K562 (cell line): Measurements from ENCODE around the gene FBXW12. TPM values are rescaled to one million over a fixed set of nuclear protein-coding genes. Genes with fewer than 3 reads are reported as not detected.

Experiments
- ARHGAP35 ChIP-seq: fragments of 450-650 bp; IDR thresholded peaks from 2 replicates; pipeline ENCODE4 v1.6.1; 2018; ENCODE audit not compliant: partially characterized antibody
- CBX3 ChIP-seq, 2 experiments: IDR thresholded peaks; 1 replicate in 1 of 2; 2 replicates in 1 of 2; pipeline ENCODE4 v1.6.1; 2012; ENCODE audit warnings: inconsistent platforms in 2 of 2, low read length in 2 of 2, borderline replicate concordance in 1 of 2, control low read depth in 1 of 2
- CEBPG ChIP-seq, 3 experiments: fragments of 200-800 bp in 1 of 3; sonication (Bioruptor generic) in 1 of 3; sonication (generic) in 1 of 3; formaldehyde crosslinking in 1 of 3; IDR thresholded peaks in 2 of 3; conservative IDR thresholded peaks in 1 of 3; 2 replicates each; pipeline versions ENCODE4 v1.6.1 to v1.8.0; 2016 to 2022; ENCODE audit warnings: missing compliant biosample characterization in 2 of 3, missing genetic modification characterization in 2 of 3, mild to moderate bottlenecking in 1 of 3, missing genetic modification reagents in 1 of 3
- CREB1 ChIP-seq, 2 experiments: sonication (generic) in 1 of 2; formaldehyde crosslinking in 1 of 2; IDR thresholded peaks; 2 replicates each; pipeline versions ENCODE4 v1.6.1 to v1.8.0; 2012 to 2022; ENCODE audit warnings: inconsistent platforms in 1 of 2, mild to moderate bottlenecking in 1 of 2, missing genetic modification reagents in 1 of 2, moderate library complexity in 1 of 2
- DEAF1 ChIP-seq: fragments of 450-650 bp; formaldehyde crosslinking; IDR thresholded peaks from 2 replicates; pipeline ENCODE4 v1.4.0; 2020; ENCODE audit warnings: mild to moderate bottlenecking, moderate library complexity
- HNRNPL ChIP-seq: fragments of 200-400 bp; formaldehyde crosslinking; IDR thresholded peaks from 2 replicates; pipeline ENCODE4 v1.6.1; 2017; ENCODE audit warnings: low read depth, mild to moderate bottlenecking, low read length
- POLR2A ChIP-seq: fragments of 450-650 bp; conservative IDR thresholded peaks from 2 replicates; pipeline ENCODE4 v1.6.1; 2016
- RAD21 ChIP-seq, 2 experiments: fragments of 250-450 bp in 1 of 2; fragments of 450-650 bp in 1 of 2; sonication (Bioruptor Pico) in 1 of 2; formaldehyde crosslinking in 1 of 2; IDR thresholded peaks in 1 of 2; conservative IDR thresholded peaks in 1 of 2; 2 replicates each; pipeline versions ENCODE4 v1.4.0 to v1.8.0; 2020 to 2022; ENCODE audit warnings: mild to moderate bottlenecking in 2 of 2, moderate library complexity in 1 of 2
- TEAD4 ChIP-seq, 2 experiments: sonication (generic) in 1 of 2; formaldehyde crosslinking in 1 of 2; IDR thresholded peaks; 2 replicates each; pipeline versions ENCODE4 v1.6.1 to v1.8.0; 2012 to 2022; ENCODE audit warnings: borderline replicate concordance in 1 of 2, inconsistent platforms in 1 of 2, low read length in 1 of 2, mild to moderate bottlenecking in 1 of 2, missing genetic modification reagents in 1 of 2
- YY1 ChIP-seq, 3 experiments: IDR thresholded peaks; 2 replicates each; pipeline ENCODE4 v1.6.1; 2011; ENCODE audit warnings: low read length in 2 of 3, mild to moderate bottlenecking in 2 of 3, moderate library complexity in 2 of 3, borderline replicate concordance in 1 of 3, control low read depth in 1 of 3, low read depth in 1 of 3; ENCODE audit not compliant: insufficient read depth in 3 of 3, insufficient replicate concordance in 2 of 3, control insufficient read depth in 1 of 3, insufficient read length in 1 of 3; ENCODE audit errors: extremely low read depth in 1 of 3
- ZNF232 ChIP-seq: sonication (generic); formaldehyde crosslinking; IDR thresholded peaks from 2 replicates; pipeline ENCODE4 v1.8.0; 2022; ENCODE audit warnings: mild to moderate bottlenecking, missing genetic modification reagents
- ZNF589 ChIP-seq: fragments of 200-800 bp; sonication (Bioruptor generic); IDR thresholded peaks from 2 replicates; pipeline ENCODE4 v1.6.1; 2016; ENCODE audit warnings: low read depth, missing genetic modification characterization, missing compliant biosample characterization
- polyA plus RNA-seq, 8 experiments: library from polyadenylated mRNA; depleted of rRNA in 4 of 8; stranded (reverse) in 5 of 8; unstranded in 3 of 8; fragments of >200 nt; fragmentation: Nextera tagmentation in 2 of 8; fragmentation: Illumina TruSeq in 1 of 8; extraction: Ambion mirVana in 2 of 8; extraction: Trizol in 1 of 8; gene quantifications; 2 replicates each; pipeline versions ENCODE4 v1.2.1 to v1.2.3, GENCODE V29; 2011 to 2014; ENCODE audit warnings: inconsistent platforms in 1 of 8, missing spikeins in 1 of 8
- total RNA-seq, 7 experiments: library from RNA; depleted of rRNA in 6 of 7; stranded (reverse); fragments of >200 nt in 6 of 7; fragmentation: Illumina TruSeq in 2 of 7; extraction: Trizol in 2 of 7; gene quantifications; 2 replicates each; pipeline versions ENCODE4 v1.2.1 to v1.2.3, GENCODE V29; 2011 to 2021; ENCODE audit warnings: low replicate concordance in 1 of 7
- TF ChIP-seq, protein P1 (sequence below): fragments of 450-650 bp; formaldehyde crosslinking; IDR thresholded peaks from 2 replicates; pipeline ENCODE4 v1.4.0; 2022; ENCODE audit warnings: mild to moderate bottlenecking, moderate library complexity
- TF ChIP-seq, protein P2 (sequence below), 2 experiments: fragments of 450-650 bp in 1 of 2; sonication (generic) in 1 of 2; formaldehyde crosslinking; conservative IDR thresholded peaks; 2 replicates each; pipeline versions ENCODE4 v1.4.0 to v1.8.1; 2020 to 2022; ENCODE audit warnings: mild to moderate bottlenecking in 1 of 2, missing genetic modification reagents in 1 of 2
- TF ChIP-seq, protein P3 (sequence below), 2 experiments: fragments of 450-650 bp; IDR thresholded peaks; 2 replicates each; pipeline ENCODE4 v1.6.1; 2016

FBXW12 gene
- total and polyA plus RNA-seq, 9 of the 15 experiments (the other 6 are each of a cell fraction or from before 2014, with no cell fraction given), result 0.04 to 0.07 (median 0.06) TPM; not detected in 6

DNA sequence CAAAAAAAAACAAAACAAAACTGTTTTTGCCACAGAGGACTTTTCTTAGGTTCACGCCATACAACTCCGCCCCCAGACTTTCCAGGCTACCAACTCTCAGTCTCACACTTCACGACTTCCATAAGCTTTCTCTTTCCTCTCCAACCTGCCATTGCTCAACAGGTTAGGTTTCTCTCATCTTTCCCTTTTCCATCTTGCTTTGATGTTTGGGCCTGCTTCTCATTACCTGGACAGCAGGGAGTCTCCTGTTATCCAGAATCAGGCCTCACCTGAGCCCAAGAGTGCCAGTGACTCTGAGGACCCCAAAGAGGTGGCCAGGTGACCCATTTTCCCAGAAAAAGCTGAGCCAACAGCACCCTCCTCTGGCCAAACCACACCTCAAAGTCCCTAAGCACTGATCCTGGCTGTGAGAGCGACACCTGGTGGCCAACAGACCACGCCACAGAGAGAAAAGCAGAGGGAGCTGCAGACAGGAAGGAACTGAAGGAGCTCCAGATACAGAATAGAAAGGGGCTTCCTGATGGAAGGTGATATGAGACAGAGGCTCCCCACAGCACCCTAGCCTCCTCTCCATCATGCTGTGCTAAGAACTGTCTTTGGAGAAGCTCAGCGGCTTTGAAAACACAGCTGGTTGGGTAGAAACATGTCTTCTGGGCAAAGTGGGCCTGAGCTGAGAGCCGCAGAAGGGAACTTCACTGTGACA, 63.9 kb downstream of the FBXW12 start (continued):
- TF ChIP-seq POLR2A (no peak), TEAD4 (IDR thresholded peaks at IDR 0.05; ENCODE audit: low read length) (0 out of 2 replicates have a peak, but pooled peaks have one; percentile 22), TEAD4 (CRISPR knock-in tag; IDR thresholded peaks at IDR 0.05; ENCODE audit: borderline replicate concordance) (no peak), RAD21 (CRISPR knock-in tag; conservative IDR thresholded peaks at IDR 0.05 in 1 of 2, IDR thresholded peaks at IDR 0.05 in 1 of 2) (peak; percentile 93), CBX3 (IDR thresholded peaks at IDR 0.05; ENCODE audit: borderline replicate concordance in 1 of 2, low read length in 2 of 2) (0 out of 3 replicates have a peak, but pooled peaks of 1 of the 2 experiments have one; percentile 13), ZNF232 (CRISPR knock-in tag) (no peak), ZNF589 (no peak), CREB1 (IDR thresholded peaks at IDR 0.05) (no peak), CREB1 (CRISPR knock-in tag; IDR thresholded peaks at IDR 0.05) (0 out of 2 replicates have a peak, but pooled peaks have one; percentile 20), HNRNPL (no peak), ARHGAP35 (no peak), CEBPG (CRISPR knock-in tag; IDR thresholded peaks at IDR 0.05) (no peak), CEBPG (tag; conservative IDR thresholded peaks at IDR 0.05 in 1 of 2, IDR thresholded peaks at IDR 0.05 in 1 of 2) (peak in 1 of 2 experiments; percentile 18; a peak in 1 of 4 replicates), DEAF1 (CRISPR knock-in tag) (peak; percentile 89), YY1 (IDR thresholded peaks at IDR 0.05; ENCODE audit: borderline replicate concordance in 1 of 3, control insufficient read depth in 1 of 3, extremely low read depth in 1 of 3, insufficient read depth in 3 of 3, insufficient read length in 1 of 3, insufficient replicate concordance in 2 of 3, low read depth in 1 of 3, low read length in 2 of 3) (peak in 1 of 3 experiments; percentile 45)
- TF ChIP-seq, protein P1, sequence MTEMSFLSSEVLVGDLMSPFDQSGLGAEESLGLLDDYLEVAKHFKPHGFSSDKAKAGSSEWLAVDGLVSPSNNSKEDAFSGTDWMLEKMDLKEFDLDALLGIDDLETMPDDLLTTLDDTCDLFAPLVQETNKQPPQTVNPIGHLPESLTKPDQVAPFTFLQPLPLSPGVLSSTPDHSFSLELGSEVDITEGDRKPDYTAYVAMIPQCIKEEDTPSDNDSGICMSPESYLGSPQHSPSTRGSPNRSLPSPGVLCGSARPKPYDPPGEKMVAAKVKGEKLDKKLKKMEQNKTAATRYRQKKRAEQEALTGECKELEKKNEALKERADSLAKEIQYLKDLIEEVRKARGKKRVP, result no peak
- TF ChIP-seq, protein P2, sequence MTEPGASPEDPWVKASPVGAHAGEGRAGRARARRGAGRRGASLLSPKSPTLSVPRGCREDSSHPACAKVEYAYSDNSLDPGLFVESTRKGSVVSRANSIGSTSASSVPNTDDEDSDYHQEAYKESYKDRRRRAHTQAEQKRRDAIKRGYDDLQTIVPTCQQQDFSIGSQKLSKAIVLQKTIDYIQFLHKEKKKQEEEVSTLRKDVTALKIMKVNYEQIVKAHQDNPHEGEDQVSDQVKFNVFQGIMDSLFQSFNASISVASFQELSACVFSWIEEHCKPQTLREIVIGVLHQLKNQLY (CRISPR knock-in tag; conservative IDR thresholded peaks at IDR 0.05), result no peak
- TF ChIP-seq, protein P3, sequence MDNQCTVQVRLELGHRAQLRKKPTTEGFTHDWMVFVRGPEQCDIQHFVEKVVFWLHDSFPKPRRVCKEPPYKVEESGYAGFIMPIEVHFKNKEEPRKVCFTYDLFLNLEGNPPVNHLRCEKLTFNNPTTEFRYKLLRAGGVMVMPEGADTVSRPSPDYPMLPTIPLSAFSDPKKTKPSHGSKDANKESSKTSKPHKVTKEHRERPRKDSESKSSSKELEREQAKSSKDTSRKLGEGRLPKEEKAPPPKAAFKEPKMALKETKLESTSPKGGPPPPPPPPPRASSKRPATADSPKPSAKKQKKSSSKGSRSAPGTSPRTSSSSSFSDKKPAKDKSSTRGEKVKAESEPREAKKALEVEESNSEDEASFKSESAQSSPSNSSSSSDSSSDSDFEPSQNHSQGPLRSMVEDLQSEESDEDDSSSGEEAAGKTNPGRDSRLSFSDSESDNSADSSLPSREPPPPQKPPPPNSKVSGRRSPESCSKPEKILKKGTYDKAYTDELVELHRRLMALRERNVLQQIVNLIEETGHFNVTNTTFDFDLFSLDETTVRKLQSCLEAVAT (IDR thresholded peaks at IDR 0.05), result peak in 1 of 2 experiments; percentile 64; a peak in 1 of 4 replicates
